Measurements from ENCODE around the gene SEMA3A.

SEMA3A gene

GRCh38 chr7:84111842-84112241 lies 82.7 kb downstream of the SEMA3A start:
- DNase-seq (ENCODE audit: low read depth in 2 of 2), result no peak

- no peak for DNase-seq (ENCODE audit: low read depth in 2 of 2)
These were observed 84.2 kb downstream of the SEMA3A start for GRCh38 chr7:84110400-84110799.

GRCh38 chr7:84108787-84109186 lies 85.8 kb downstream of the SEMA3A start:
- no peak for DNase-seq (ENCODE audit: low read depth in 2 of 2)

- DNase-seq (ENCODE audit: low read depth in 2 of 2), result no peak
These were observed 86.5 kb downstream of the SEMA3A start for GRCh38 chr7:84108119-84108518.

GRCh38 chr7:84107259-84107658 lies 87.3 kb downstream of the SEMA3A start:
- DNase-seq (ENCODE audit: low read depth in 2 of 2), result no peak

- no peak for DNase-seq (ENCODE audit: low read depth in 2 of 2)
These were observed 88.3 kb downstream of the SEMA3A start for GRCh38 chr7:84106291-84106690.

GRCh38 chr7:84105586-84105985 lies 89.0 kb downstream of the SEMA3A start:
- DNase-seq (ENCODE audit: low read depth in 2 of 2), result no peak

- DNase-seq (ENCODE audit: low read depth in 2 of 2), result no peak
These were observed 89.8 kb downstream of the SEMA3A start for GRCh38 chr7:84104826-84105225.

GRCh38 chr7:84102213-84102612 lies 92.4 kb downstream of the SEMA3A start:
- DNase-seq (ENCODE audit: low read depth in 2 of 2), result no peak

- DNase-seq (ENCODE audit: low read depth in 2 of 2), result no peak
These were observed 93.7 kb downstream of the SEMA3A start for GRCh38 chr7:84100866-84101265.

GRCh38 chr7:84095971-84096370 lies 98.6 kb downstream of the SEMA3A start:
- DNase-seq (ENCODE audit: low read depth in 2 of 2), result no peak

GRCh38 chr7:84092207-84092606 lies 102.4 kb downstream of the SEMA3A start:
- no peak for DNase-seq (ENCODE audit: low read depth in 2 of 2)

- DNase-seq (ENCODE audit: low read depth in 2 of 2), result no peak
These were observed 103.3 kb downstream of the SEMA3A start for GRCh38 chr7:84091318-84091717.

GRCh38 chr7:84088802-84089201 lies 105.8 kb downstream of the SEMA3A start:
- no peak for DNase-seq (ENCODE audit: low read depth in 2 of 2)

GRCh38 chr7:84085998-84086397 lies 108.6 kb downstream of the SEMA3A start:
- DNase-seq (ENCODE audit: low read depth in 2 of 2), result no peak

GRCh38 chr7:84085147-84085546 lies 109.4 kb downstream of the SEMA3A start:
- DNase-seq (ENCODE audit: low read depth in 2 of 2), result no peak

GRCh38 chr7:84083846-84084245 lies 110.7 kb downstream of the SEMA3A start:
- no peak for DNase-seq (ENCODE audit: low read depth in 2 of 2)

- DNase-seq (ENCODE audit: low read depth in 2 of 2), result no peak
These were observed 112.5 kb downstream of the SEMA3A start for GRCh38 chr7:84081973-84082522.

GRCh38 chr7:84077336-84077735 lies 117.3 kb downstream of the SEMA3A start:
- DNase-seq (ENCODE audit: low read depth in 2 of 2), result no peak

- no peak for DNase-seq (ENCODE audit: low read depth in 2 of 2)
These were observed 118.4 kb downstream of the SEMA3A start for GRCh38 chr7:84076219-84076618.

GRCh38 chr7:84073186-84073875 lies 121.3 kb downstream of the SEMA3A start:
- no peak for DNase-seq (ENCODE audit: low read depth in 2 of 2)

- DNase-seq (ENCODE audit: low read depth in 2 of 2), result no peak
These were observed 123.8 kb downstream of the SEMA3A start for GRCh38 chr7:84070770-84071169.

- no peak for DNase-seq (ENCODE audit: low read depth in 2 of 2)
These were observed 124.5 kb downstream of the SEMA3A start for GRCh38 chr7:84069999-84070500.

GRCh38 chr7:84069033-84069432 lies 125.6 kb downstream of the SEMA3A start:
- DNase-seq (ENCODE audit: low read depth in 2 of 2), result no peak

All from stimulated activated CD8-positive, alpha-beta memory T cell treated with anti-CD3 and anti-CD28 coated beads, Interleukin-2, amount 100 ng/mL, for 48 hours (primary cell).